Skeletal muscle satellite cell (primary cell): ENCODE measurements around the gene NEK9.

Experiments
- H3K27me3 ChIP-seq: 2 replicates; pipeline ENCODE4 v1.7.0; 2013; ENCODE audit warnings: low read length; ENCODE audit not compliant: control insufficient read depth, insufficient read depth
- H3K36me3 ChIP-seq: 2 replicates; pipeline ENCODE4 v1.7.0; 2013; ENCODE audit warnings: mild to moderate bottlenecking, control low read depth, low read length; ENCODE audit not compliant: insufficient read depth
- H3K4me1 ChIP-seq: 2 replicates; pipeline ENCODE4 v1.7.0; 2013; ENCODE audit warnings: low read length; ENCODE audit not compliant: control insufficient read depth, insufficient read depth
- H3K4me2 ChIP-seq: 2 replicates; pipeline ENCODE4 v1.7.0; 2013; ENCODE audit warnings: mild to moderate bottlenecking, low read length
- H3K4me3 ChIP-seq: 2 replicates; pipeline ENCODE4 v1.7.0; 2013; ENCODE audit warnings: low read length
- H3K9ac ChIP-seq: 2 replicates; pipeline ENCODE4 v1.7.0; 2013; ENCODE audit warnings: mild to moderate bottlenecking, low read depth, low read length, moderate library complexity
- H3K9me3 ChIP-seq: replicated peaks from 2 replicates; pipeline ENCODE4 v1.7.0; 2013; ENCODE audit warnings: mild to moderate bottlenecking, control low read depth, low read length

Gene NEK9

GRCh38 chr14:75101491-75101890 is 25.4 kb downstream of the NEK9 start:
- H3K4me3 ChIP-seq: no peak overlapping the region
- H3K36me3 ChIP-seq: peaks cover 48% of the 10 kb centered on the region
- H3K27me3 ChIP-seq: no peaks in the 10 kb centered on the region

GRCh38 chr14:75098682-75099081 is 28.2 kb downstream of the NEK9 start:
- H3K9me3 ChIP-seq: no peaks in the 10 kb centered on the region
- H3K36me3 ChIP-seq: peaks cover 54% of the 10 kb centered on the region
- no peak overlapping the region for H3K9ac ChIP-seq
- no peaks in the 10 kb centered on the region for H3K27me3 ChIP-seq
- H3K4me1 ChIP-seq: no peaks in the 10 kb centered on the region
- no peak overlapping the region for H3K4me2 ChIP-seq
- H3K4me3 ChIP-seq: no peak overlapping the region

More at GRCh38 chr14:75101491-75101890, 25.4 kb downstream of the NEK9 start:
- H3K4me1 ChIP-seq: no peaks in the 10 kb centered on the region
- no peak overlapping the region for H3K9ac ChIP-seq
- H3K4me2 ChIP-seq: no peak overlapping the region
- H3K9me3 ChIP-seq: no peaks in the 10 kb centered on the region

- Histone ChIP-seq H3K27me3 (no peaks in the 10 kb centered on the region), H3K36me3 (peaks cover 55% of the 10 kb centered on the region), H3K4me2 (no peak overlapping the region)
These were observed 28.6 kb downstream of the NEK9 start for GRCh38 chr14:75098212-75098611.

GRCh38 chr14:75096959-75097358 is 29.9 kb downstream of the NEK9 start:
- H3K4me1 ChIP-seq: no peaks in the 10 kb centered on the region
- no peak overlapping the region for H3K4me3 ChIP-seq
- peaks cover 55% of the 10 kb centered on the region for H3K36me3 ChIP-seq
- no peaks in the 10 kb centered on the region for H3K27me3 ChIP-seq
- H3K4me2 ChIP-seq: no peak overlapping the region
- H3K9me3 ChIP-seq: no peaks in the 10 kb centered on the region
- H3K9ac ChIP-seq: no peak overlapping the region

More at GRCh38 chr14:75098212-75098611, 28.6 kb downstream of the NEK9 start:
- H3K9me3 ChIP-seq: no peaks in the 10 kb centered on the region
- H3K9ac ChIP-seq: no peak overlapping the region
- no peaks in the 10 kb centered on the region for H3K4me1 ChIP-seq
- no peak overlapping the region for H3K4me3 ChIP-seq

GRCh38 chr14:75095690-75096089 is 31.2 kb downstream of the NEK9 start:
- Histone ChIP-seq H3K4me3 (no peak overlapping the region), H3K4me2 (no peak overlapping the region), H3K36me3 (peaks cover 54% of the 10 kb centered on the region), H3K9ac (no peak overlapping the region), H3K9me3 (no peaks in the 10 kb centered on the region), H3K4me1 (no peaks in the 10 kb centered on the region), H3K27me3 (no peaks in the 10 kb centered on the region)

GRCh38 chr14:75094896-75095295 is 32.0 kb downstream of the NEK9 start:
- H3K9ac ChIP-seq: no peak overlapping the region

GRCh38 chr14:75092698-75093097 is 34.1 kb downstream of the NEK9 start:
- H3K36me3 ChIP-seq: peaks cover 46% of the 10 kb centered on the region
- no peaks in the 10 kb centered on the region for H3K4me1 ChIP-seq
- no peaks in the 10 kb centered on the region for H3K27me3 ChIP-seq
- no peak overlapping the region for H3K4me2 ChIP-seq
- H3K9ac ChIP-seq: no peak overlapping the region
- no peak overlapping the region for H3K4me3 ChIP-seq
- H3K9me3 ChIP-seq: no peaks in the 10 kb centered on the region

More at GRCh38 chr14:75094896-75095295, 32.0 kb downstream of the NEK9 start:
- H3K27me3 ChIP-seq: no peaks in the 10 kb centered on the region
- no peak overlapping the region for H3K4me2 ChIP-seq
- no peaks in the 10 kb centered on the region for H3K4me1 ChIP-seq
- H3K4me3 ChIP-seq: no peak overlapping the region
- H3K9me3 ChIP-seq: no peaks in the 10 kb centered on the region
- H3K36me3 ChIP-seq: peaks cover 49% of the 10 kb centered on the region

GRCh38 chr14:75091251-75091650 is 35.6 kb downstream of the NEK9 start:
- Histone ChIP-seq H3K4me3 (no peak overlapping the region), H3K4me2 (no peak overlapping the region)

GRCh38 chr14:75090353-75090752 is 36.5 kb downstream of the NEK9 start:
- Histone ChIP-seq H3K36me3 (peaks cover 51% of the 10 kb centered on the region), H3K9me3 (no peaks in the 10 kb centered on the region), H3K4me3 (no peak overlapping the region), H3K4me2 (no peak overlapping the region), H3K4me1 (no peaks in the 10 kb centered on the region), H3K27me3 (no peaks in the 10 kb centered on the region), H3K9ac (no peak overlapping the region)

More at GRCh38 chr14:75091251-75091650, 35.6 kb downstream of the NEK9 start:
- no peaks in the 10 kb centered on the region for H3K9me3 ChIP-seq
- no peak overlapping the region for H3K9ac ChIP-seq
- H3K36me3 ChIP-seq: peaks cover 49% of the 10 kb centered on the region
- H3K27me3 ChIP-seq: no peaks in the 10 kb centered on the region
- H3K4me1 ChIP-seq: no peaks in the 10 kb centered on the region

- H3K4me3 ChIP-seq: no peak overlapping the region
- H3K4me1 ChIP-seq: no peaks in the 10 kb centered on the region
- H3K36me3 ChIP-seq: peaks cover 52% of the 10 kb centered on the region
- H3K9ac ChIP-seq: no peak overlapping the region
- H3K27me3 ChIP-seq: no peaks in the 10 kb centered on the region
- H3K9me3 ChIP-seq: no peaks in the 10 kb centered on the region
- H3K4me2 ChIP-seq: no peak overlapping the region
These were observed 38.1 kb downstream of the NEK9 start for GRCh38 chr14:75088566-75089373.

GRCh38 chr14:75088153-75088552 is 38.7 kb downstream of the NEK9 start:
- peaks cover 56% of the 10 kb centered on the region for H3K36me3 ChIP-seq
- H3K9me3 ChIP-seq: no peaks in the 10 kb centered on the region
- no peaks in the 10 kb centered on the region for H3K4me1 ChIP-seq
- no peaks in the 10 kb centered on the region for H3K27me3 ChIP-seq
- H3K4me2 ChIP-seq: no peak overlapping the region
- no peak overlapping the region for H3K4me3 ChIP-seq
- no peak overlapping the region for H3K9ac ChIP-seq

- Histone ChIP-seq H3K4me2 (no peak overlapping the region), H3K9me3 (no peaks in the 10 kb centered on the region), H3K4me3 (no peak overlapping the region), H3K9ac (no peak overlapping the region), H3K4me1 (no peaks in the 10 kb centered on the region), H3K36me3 (peaks cover 61% of the 10 kb centered on the region), H3K27me3 (no peaks in the 10 kb centered on the region)
These were observed 42.3 kb downstream of the NEK9 start for GRCh38 chr14:75084513-75084912.
